ENCODE measurements around the gene SYNE2. TPM values are rescaled to one million over a fixed set of nuclear protein-coding genes. Genes with fewer than 3 reads are reported as not detected.
A peak's percentile ranks its signal among the peaks of the same experiment; 100 is the strongest.

SYNE2 gene
- total RNA-seq, 1 experiment from 2014 or later, result 71.1 TPM

DNA sequence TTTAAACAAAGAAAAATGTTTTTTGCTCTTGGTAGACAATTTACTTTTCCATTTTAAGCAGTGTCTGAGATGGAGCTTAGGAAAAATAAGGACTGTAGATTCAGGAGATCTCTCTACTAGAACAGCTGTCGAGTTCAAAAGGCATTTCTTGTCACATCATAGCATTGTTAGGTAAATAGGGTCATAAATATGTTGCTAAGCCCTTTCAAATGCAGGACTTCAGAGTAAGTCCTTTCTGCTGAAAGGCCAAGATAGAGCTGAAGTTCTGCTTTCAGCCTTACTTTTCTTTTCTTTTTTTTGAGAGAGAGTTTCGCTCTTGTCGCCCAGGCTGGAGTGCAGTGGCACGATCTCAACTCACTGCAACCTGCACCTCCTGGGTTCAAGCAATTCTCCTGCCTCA, 98.2 kb downstream of the SYNE2 start:
- peak; percentile 81 for ATAC-seq
- H3K4me3 Mint-ChIP-seq, result peak overlapping the region; percentile 29; the same call in 1 of the 2 replicates
- TF ChIP-seq ZNF396 (CRISPR knock-in tag; IDR thresholded peaks at IDR 0.05; ENCODE audit: borderline replicate concordance), result no peak
- TF ChIP-seq, protein P1, sequence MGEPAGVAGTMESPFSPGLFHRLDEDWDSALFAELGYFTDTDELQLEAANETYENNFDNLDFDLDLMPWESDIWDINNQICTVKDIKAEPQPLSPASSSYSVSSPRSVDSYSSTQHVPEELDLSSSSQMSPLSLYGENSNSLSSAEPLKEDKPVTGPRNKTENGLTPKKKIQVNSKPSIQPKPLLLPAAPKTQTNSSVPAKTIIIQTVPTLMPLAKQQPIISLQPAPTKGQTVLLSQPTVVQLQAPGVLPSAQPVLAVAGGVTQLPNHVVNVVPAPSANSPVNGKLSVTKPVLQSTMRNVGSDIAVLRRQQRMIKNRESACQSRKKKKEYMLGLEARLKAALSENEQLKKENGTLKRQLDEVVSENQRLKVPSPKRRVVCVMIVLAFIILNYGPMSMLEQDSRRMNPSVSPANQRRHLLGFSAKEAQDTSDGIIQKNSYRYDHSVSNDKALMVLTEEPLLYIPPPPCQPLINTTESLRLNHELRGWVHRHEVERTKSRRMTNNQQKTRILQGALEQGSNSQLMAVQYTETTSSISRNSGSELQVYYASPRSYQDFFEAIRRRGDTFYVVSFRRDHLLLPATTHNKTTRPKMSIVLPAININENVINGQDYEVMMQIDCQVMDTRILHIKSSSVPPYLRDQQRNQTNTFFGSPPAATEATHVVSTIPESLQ (CRISPR knock-in tag; IDR thresholded peaks at IDR 0.05), result no peak
- no peak for TF ChIP-seq ZBTB21 (CRISPR knock-in tag; IDR thresholded peaks at IDR 0.05; ENCODE audit: borderline replicate concordance)
- no peak for TF ChIP-seq CBFB (CRISPR knock-in tag; IDR thresholded peaks at IDR 0.05; ENCODE audit: low read depth)
- TF ChIP-seq ZNF121 (CRISPR knock-in tag; IDR thresholded peaks at IDR 0.05), result no peak
- no peaks in the 10 kb centered on the region; the same call in 1 of the 2 replicates for H3K27me3 Mint-ChIP-seq (ENCODE audit: low read depth)
- peaks cover 56% of the 10 kb centered on the region for H3K4me1 Mint-ChIP-seq
- POLR2A ChIA-PET, result no interaction called here
- H3K36me3 Mint-ChIP-seq, result peaks cover 18% of the 10 kb centered on the region
- DNase-seq (ENCODE audit: low spot score), result no peak
- CTCF ChIA-PET, result interaction anchor here (1.4 kb wide), 1 partner anchor 98 kb away, joined by 3 read pairs; the partner anchor contains the start of gene SYNE2
- H3K9me3 Mint-ChIP-seq, result no peaks in the 10 kb centered on the region
- H3K27ac Mint-ChIP-seq, result peak overlapping the region; percentile 81

DNA sequence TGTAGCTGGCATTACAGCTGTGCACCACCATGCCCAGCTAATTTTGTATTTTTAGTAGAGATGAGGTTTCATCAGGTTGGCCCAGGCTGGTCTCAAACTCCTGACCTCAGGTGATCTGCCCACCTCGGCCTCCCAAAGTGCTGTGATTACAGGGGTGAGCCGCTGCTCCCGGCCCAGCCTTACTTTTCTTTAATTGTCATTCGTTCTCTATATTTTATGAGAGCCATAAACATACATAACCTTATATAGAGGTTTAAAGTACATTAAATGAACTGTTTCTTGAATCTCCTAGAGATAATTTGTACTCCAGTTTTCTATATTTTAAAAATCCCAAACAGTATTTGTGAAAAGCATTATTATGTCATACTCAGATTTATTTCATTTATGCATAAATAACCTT, 98.6 kb downstream of the SYNE2 start:
- H3K4me3 Mint-ChIP-seq, result peak overlapping the region; percentile 29; the same call in 1 of the 2 replicates
- no peaks in the 10 kb centered on the region; the same call in 1 of the 2 replicates for H3K27me3 Mint-ChIP-seq (ENCODE audit: low read depth)
- ChIA-PET CTCF (interaction anchor here (1.4 kb wide), 1 partner anchor 99 kb away, joined by 3 read pairs; the partner anchor contains the start of gene SYNE2), POLR2A (no interaction called here)
- no peak for ATAC-seq
- peak overlapping the region; percentile 81 for H3K27ac Mint-ChIP-seq
- H3K4me1 Mint-ChIP-seq, result peaks cover 56% of the 10 kb centered on the region
- peaks cover 19% of the 10 kb centered on the region for H3K36me3 Mint-ChIP-seq
- no peak for DNase-seq (ENCODE audit: low spot score)
- no peaks in the 10 kb centered on the region for H3K9me3 Mint-ChIP-seq
- TF ChIP-seq, protein P2, sequence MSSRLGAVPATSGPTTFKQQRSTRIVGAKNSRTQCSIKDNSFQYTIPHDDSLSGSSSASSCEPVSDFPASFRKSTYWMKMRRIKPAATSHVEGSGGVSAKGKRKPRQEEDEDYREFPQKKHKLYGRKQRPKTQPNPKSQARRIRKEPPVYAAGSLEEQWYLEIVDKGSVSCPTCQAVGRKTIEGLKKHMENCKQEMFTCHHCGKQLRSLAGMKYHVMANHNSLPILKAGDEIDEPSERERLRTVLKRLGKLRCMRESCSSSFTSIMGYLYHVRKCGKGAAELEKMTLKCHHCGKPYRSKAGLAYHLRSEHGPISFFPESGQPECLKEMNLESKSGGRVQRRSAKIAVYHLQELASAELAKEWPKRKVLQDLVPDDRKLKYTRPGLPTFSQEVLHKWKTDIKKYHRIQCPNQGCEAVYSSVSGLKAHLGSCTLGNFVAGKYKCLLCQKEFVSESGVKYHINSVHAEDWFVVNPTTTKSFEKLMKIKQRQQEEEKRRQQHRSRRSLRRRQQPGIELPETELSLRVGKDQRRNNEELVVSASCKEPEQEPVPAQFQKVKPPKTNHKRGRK (CRISPR knock-in tag; IDR thresholded peaks at IDR 0.05; ENCODE audit: borderline replicate concordance), result no peak
- no peak for TF ChIP-seq NFYB (CRISPR knock-in tag; conservative IDR thresholded peaks at IDR 0.05; ENCODE audit: low read depth)
- TF ChIP-seq, protein P3, sequence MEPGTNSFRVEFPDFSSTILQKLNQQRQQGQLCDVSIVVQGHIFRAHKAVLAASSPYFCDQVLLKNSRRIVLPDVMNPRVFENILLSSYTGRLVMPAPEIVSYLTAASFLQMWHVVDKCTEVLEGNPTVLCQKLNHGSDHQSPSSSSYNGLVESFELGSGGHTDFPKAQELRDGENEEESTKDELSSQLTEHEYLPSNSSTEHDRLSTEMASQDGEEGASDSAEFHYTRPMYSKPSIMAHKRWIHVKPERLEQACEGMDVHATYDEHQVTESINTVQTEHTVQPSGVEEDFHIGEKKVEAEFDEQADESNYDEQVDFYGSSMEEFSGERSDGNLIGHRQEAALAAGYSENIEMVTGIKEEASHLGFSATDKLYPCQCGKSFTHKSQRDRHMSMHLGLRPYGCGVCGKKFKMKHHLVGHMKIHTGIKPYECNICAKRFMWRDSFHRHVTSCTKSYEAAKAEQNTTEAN (CRISPR knock-in tag; IDR thresholded peaks at IDR 0.05), result no peak
- TF ChIP-seq PRRX2 (CRISPR knock-in tag; IDR thresholded peaks at IDR 0.05), result no peak
- no peak for TF ChIP-seq SMAD4 (CRISPR knock-in tag; IDR thresholded peaks at IDR 0.05)
- TF ChIP-seq GRHL2 (CRISPR knock-in tag; IDR thresholded peaks at IDR 0.05; ENCODE audit: insufficient replicate concordance, severe bottlenecking), result no peak
- TF ChIP-seq EMX1 (CRISPR knock-in tag; IDR thresholded peaks at IDR 0.05), result no peak
- TF ChIP-seq TP53 (CRISPR knock-in tag; IDR thresholded peaks at IDR 0.05), result no peak
- TF ChIP-seq, protein P4, sequence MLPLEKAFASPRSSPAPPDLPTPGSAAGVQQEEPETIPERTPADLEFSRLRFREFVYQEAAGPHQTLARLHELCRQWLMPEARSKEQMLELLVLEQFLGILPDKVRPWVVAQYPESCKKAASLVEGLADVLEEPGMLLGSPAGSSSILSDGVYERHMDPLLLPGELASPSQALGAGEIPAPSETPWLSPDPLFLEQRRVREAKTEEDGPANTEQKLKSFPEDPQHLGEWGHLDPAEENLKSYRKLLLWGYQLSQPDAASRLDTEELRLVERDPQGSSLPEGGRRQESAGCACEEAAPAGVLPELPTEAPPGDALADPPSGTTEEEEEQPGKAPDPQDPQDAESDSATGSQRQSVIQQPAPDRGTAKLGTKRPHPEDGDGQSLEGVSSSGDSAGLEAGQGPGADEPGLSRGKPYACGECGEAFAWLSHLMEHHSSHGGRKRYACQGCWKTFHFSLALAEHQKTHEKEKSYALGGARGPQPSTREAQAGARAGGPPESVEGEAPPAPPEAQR (CRISPR knock-in tag; IDR thresholded peaks at IDR 0.05), result no peak
- TF ChIP-seq, protein P5, sequence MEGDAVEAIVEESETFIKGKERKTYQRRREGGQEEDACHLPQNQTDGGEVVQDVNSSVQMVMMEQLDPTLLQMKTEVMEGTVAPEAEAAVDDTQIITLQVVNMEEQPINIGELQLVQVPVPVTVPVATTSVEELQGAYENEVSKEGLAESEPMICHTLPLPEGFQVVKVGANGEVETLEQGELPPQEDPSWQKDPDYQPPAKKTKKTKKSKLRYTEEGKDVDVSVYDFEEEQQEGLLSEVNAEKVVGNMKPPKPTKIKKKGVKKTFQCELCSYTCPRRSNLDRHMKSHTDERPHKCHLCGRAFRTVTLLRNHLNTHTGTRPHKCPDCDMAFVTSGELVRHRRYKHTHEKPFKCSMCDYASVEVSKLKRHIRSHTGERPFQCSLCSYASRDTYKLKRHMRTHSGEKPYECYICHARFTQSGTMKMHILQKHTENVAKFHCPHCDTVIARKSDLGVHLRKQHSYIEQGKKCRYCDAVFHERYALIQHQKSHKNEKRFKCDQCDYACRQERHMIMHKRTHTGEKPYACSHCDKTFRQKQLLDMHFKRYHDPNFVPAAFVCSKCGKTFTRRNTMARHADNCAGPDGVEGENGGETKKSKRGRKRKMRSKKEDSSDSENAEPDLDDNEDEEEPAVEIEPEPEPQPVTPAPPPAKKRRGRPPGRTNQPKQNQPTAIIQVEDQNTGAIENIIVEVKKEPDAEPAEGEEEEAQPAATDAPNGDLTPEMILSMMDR (IDR thresholded peaks at IDR 0.05), result no peak
- TF ChIP-seq, protein P6, sequence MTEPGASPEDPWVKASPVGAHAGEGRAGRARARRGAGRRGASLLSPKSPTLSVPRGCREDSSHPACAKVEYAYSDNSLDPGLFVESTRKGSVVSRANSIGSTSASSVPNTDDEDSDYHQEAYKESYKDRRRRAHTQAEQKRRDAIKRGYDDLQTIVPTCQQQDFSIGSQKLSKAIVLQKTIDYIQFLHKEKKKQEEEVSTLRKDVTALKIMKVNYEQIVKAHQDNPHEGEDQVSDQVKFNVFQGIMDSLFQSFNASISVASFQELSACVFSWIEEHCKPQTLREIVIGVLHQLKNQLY (CRISPR knock-in tag; IDR thresholded peaks at IDR 0.05), result no peak
- TF ChIP-seq TEAD1 (CRISPR knock-in tag; IDR thresholded peaks at IDR 0.05), result no peak
- TF ChIP-seq, protein P7, sequence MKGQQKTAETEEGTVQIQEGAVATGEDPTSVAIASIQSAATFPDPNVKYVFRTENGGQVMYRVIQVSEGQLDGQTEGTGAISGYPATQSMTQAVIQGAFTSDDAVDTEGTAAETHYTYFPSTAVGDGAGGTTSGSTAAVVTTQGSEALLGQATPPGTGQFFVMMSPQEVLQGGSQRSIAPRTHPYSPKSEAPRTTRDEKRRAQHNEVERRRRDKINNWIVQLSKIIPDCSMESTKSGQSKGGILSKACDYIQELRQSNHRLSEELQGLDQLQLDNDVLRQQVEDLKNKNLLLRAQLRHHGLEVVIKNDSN (CRISPR knock-in tag; IDR thresholded peaks at IDR 0.05), result no peak
- TF ChIP-seq, protein P8, sequence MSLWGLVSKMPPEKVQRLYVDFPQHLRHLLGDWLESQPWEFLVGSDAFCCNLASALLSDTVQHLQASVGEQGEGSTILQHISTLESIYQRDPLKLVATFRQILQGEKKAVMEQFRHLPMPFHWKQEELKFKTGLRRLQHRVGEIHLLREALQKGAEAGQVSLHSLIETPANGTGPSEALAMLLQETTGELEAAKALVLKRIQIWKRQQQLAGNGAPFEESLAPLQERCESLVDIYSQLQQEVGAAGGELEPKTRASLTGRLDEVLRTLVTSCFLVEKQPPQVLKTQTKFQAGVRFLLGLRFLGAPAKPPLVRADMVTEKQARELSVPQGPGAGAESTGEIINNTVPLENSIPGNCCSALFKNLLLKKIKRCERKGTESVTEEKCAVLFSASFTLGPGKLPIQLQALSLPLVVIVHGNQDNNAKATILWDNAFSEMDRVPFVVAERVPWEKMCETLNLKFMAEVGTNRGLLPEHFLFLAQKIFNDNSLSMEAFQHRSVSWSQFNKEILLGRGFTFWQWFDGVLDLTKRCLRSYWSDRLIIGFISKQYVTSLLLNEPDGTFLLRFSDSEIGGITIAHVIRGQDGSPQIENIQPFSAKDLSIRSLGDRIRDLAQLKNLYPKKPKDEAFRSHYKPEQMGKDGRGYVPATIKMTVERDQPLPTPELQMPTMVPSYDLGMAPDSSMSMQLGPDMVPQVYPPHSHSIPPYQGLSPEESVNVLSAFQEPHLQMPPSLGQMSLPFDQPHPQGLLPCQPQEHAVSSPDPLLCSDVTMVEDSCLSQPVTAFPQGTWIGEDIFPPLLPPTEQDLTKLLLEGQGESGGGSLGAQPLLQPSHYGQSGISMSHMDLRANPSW (CRISPR knock-in tag; conservative IDR thresholded peaks at IDR 0.05; ENCODE audit: low read depth), result no peak
- TF ChIP-seq HMGA2 (CRISPR knock-in tag; IDR thresholded peaks at IDR 0.05), result no peak
- no peak for TF ChIP-seq ESRRA (CRISPR knock-in tag; IDR thresholded peaks at IDR 0.05; ENCODE audit: borderline replicate concordance)
- TF ChIP-seq KAT7 (CRISPR knock-in tag; IDR thresholded peaks at IDR 0.05; ENCODE audit: borderline replicate concordance), result no peak
